GM12878 (cell line): ENCODE data around the gene MAPK13. TPM values are rescaled to one million over a fixed set of nuclear protein-coding genes. Genes with fewer than 3 reads are reported as not detected.

ENCODE experiments used
- ATAC-seq: fragments of 200-7000 bp; cut with Tn5 transposase; 3 replicates; pipeline ENCODE4 v1.9.1; 2020; ENCODE audit warnings: mild to moderate bottlenecking, moderate library complexity
- BruUV-seq: library from RNA; stranded (reverse); fragments of 400-500 nt; replicated peaks from 2 replicates; lab custom pipeline; 2021; lab: Mats Ljungman, UMichigan
- CTCF ChIA-PET: fragments of 300-600 bp; sonication (Branson Sonifier 250); formaldehyde crosslinking; extraction: SDS; loops from one replicate; lab custom pipeline; 2021; ENCODE audit warnings: inconsistent platforms; lab: Yijun Ruan, JAX
- POLR2A ChIA-PET: fragments of 350-600 bp; formaldehyde crosslinking; extraction: SDS; loops from one replicate; lab custom pipeline; 2021; ENCODE audit warnings: inconsistent platforms; lab: Charles Lee
- RAD21 ChIA-PET: fragments of 300-600 bp; sonication (Branson Sonifier 250); formaldehyde crosslinking; loops from one replicate; lab custom pipeline; 2023; ENCODE audit warnings: antibody characterized with exemption; ENCODE audit not compliant: unreplicated experiment; lab: Charles Lee
- SMC1A ChIA-PET: fragments of 300-600 bp; sonication (Branson Sonifier 250); formaldehyde crosslinking; loops from one replicate; lab custom pipeline; 2023; ENCODE audit not compliant: unreplicated experiment, uncharacterized antibody; lab: Charles Lee
- DNase-seq: peaks from one replicate; pipeline ENCODE4 v3.0.0-alpha.2; 2011; ENCODE audit warnings: low read depth, low spot score
- FAIRE-seq: peaks from 3 replicates; lab custom pipeline; 2011; peaks lifted over from hg19 to GRCh38; lab: Jason Lieb, UNC
- H2AFZ ChIP-seq: 2 replicates; pipeline ENCODE4 v1.6.0; 2011; ENCODE audit warnings: low read depth, low read length, control low read depth; ENCODE audit not compliant: control insufficient read depth
- H3K27ac ChIP-seq: 2 replicates; pipeline ENCODE4 v1.5.1; 2011; ENCODE audit warnings: control low read depth; ENCODE audit not compliant: control insufficient read depth, insufficient read depth
- H3K27me3 ChIP-seq, 2 experiments: replicated peaks in 1 of 2; 2 replicates each; pipeline versions ENCODE4 v1.6.0 to v1.6.1; 2011; ENCODE audit warnings: low read length in 1 of 2; ENCODE audit not compliant: control insufficient read depth in 2 of 2, insufficient read depth in 2 of 2
- H3K36me3 ChIP-seq, 2 experiments: 2 replicates each; pipeline ENCODE4 v1.5.1; 2011; ENCODE audit warnings: low read length in 1 of 2; ENCODE audit not compliant: control insufficient read depth in 2 of 2, insufficient read depth in 2 of 2
- H3K4me1 ChIP-seq: 2 replicates; pipeline ENCODE4 v1.6.1; 2011; ENCODE audit warnings: mild to moderate bottlenecking, low read length, moderate library complexity, mixed read lengths; ENCODE audit not compliant: control insufficient read depth, insufficient read depth
- H3K4me2 ChIP-seq: 2 replicates; pipeline ENCODE4 v1.6.0; 2011; ENCODE audit warnings: control low read depth; ENCODE audit not compliant: control insufficient read depth, insufficient read depth
- H3K4me3 ChIP-seq: fragments of 200-600 bp; sonication (generic); 2 replicates; pipeline ENCODE4 v1.5.1; 2016
- H3K79me2 ChIP-seq: 2 replicates; pipeline ENCODE4 v1.6.0; 2011; ENCODE audit warnings: low read length; ENCODE audit not compliant: control insufficient read depth, insufficient read depth
- H3K9ac ChIP-seq: 2 replicates; pipeline ENCODE4 v1.8.0; 2011; ENCODE audit warnings: low read length, control low read depth, mixed read lengths; ENCODE audit not compliant: control insufficient read depth, insufficient read depth
- H3K9me3 ChIP-seq: replicated peaks from 3 replicates; pipeline ENCODE4 v1.5.1; 2011; ENCODE audit warnings: mild to moderate bottlenecking, low read length; ENCODE audit not compliant: control insufficient read depth, insufficient read depth
- H4K20me1 ChIP-seq: 2 replicates; pipeline ENCODE4 v1.6.0; 2011; ENCODE audit not compliant: control insufficient read depth, insufficient read depth
- ATF7 ChIP-seq: fragments of 450-650 bp; IDR thresholded peaks from 2 replicates; pipeline ENCODE4 v1.6.1; 2016; ENCODE audit warnings: low read depth, mild to moderate bottlenecking
- GABPA ChIP-seq: IDR thresholded peaks from 2 replicates; pipeline ENCODE4 v1.6.1; 2014; ENCODE audit warnings: antibody characterized with exemption, low read depth, mild to moderate bottlenecking, inconsistent platforms
- HDAC2 ChIP-seq: fragments of 200-600 bp; sonication (generic); IDR thresholded peaks from 2 replicates; pipeline ENCODE4 v1.6.1; 2017
- IRF4 ChIP-seq: IDR thresholded peaks from 2 replicates; pipeline ENCODE4 v1.6.1; 2011; ENCODE audit warnings: low read depth, low read length
- NFIC ChIP-seq: IDR thresholded peaks from 2 replicates; pipeline ENCODE4 v1.6.1; 2012; ENCODE audit warnings: low read depth, mild to moderate bottlenecking, inconsistent platforms, low read length, moderate library complexity
- NR2C2 ChIP-seq: IDR thresholded peaks from 2 replicates; pipeline ENCODE4 v1.6.1; 2011; ENCODE audit warnings: borderline replicate concordance, low read depth; ENCODE audit not compliant: control insufficient read depth, insufficient read length
- RAD51 ChIP-seq: fragments of 450-650 bp; IDR thresholded peaks from 2 replicates; pipeline ENCODE4 v1.6.1; 2016; ENCODE audit warnings: moderate library complexity, mild to moderate bottlenecking, inconsistent platforms
- SRF ChIP-seq, 2 experiments: IDR thresholded peaks; 2 replicates each; pipeline ENCODE4 v1.6.1; 2011; ENCODE audit warnings: low read depth in 2 of 2, low read length in 2 of 2, mild to moderate bottlenecking in 1 of 2, moderate library complexity in 1 of 2
- TCF12 ChIP-seq: IDR thresholded peaks from 2 replicates; pipeline ENCODE4 v1.6.1; 2011; ENCODE audit warnings: low read depth, mild to moderate bottlenecking, low read length
- WGBS: methylation state at CpG from one replicate; pipeline ENCODE4 v1.1.6; 2016; ENCODE audit warnings: low lambda C conversion rate; ENCODE audit not compliant: insufficient replicate concordance, insufficient coverage; ENCODE audit errors: missing lambda C conversion rate; 5-methylcytosine and 5-hydroxymethylcytosine counted together
- in situ Hi-C: fragments of 300-500 bp; cut with MboI; formaldehyde crosslinking; loops from 9 replicates; pipeline ENCODE4 v1.14.3; 2018; ENCODE audit warnings: mixed read lengths
- intact Hi-C: fragments of 100-400 bp; cut with micrococcal nuclease; formaldehyde crosslinking; loops from one replicate; pipeline ENCODE4 v1.14.2; 2022; ENCODE audit not compliant: unreplicated experiment
- polyA plus RNA-seq, 11 experiments: library from polyadenylated mRNA; depleted of rRNA in 4 of 11; unstranded in 6 of 11; stranded (reverse) in 5 of 11; fragments of >200 nt; fragmentation: Nextera tagmentation in 4 of 11; fragmentation: Illumina TruSeq in 1 of 11; extraction: Ambion mirVana in 4 of 11; extraction: Trizol in 1 of 11; gene quantifications; 1 replicate in 1 of 11; 2 replicates in 10 of 11; pipeline versions ENCODE4 v1.2.1 to v1.2.3, GENCODE V29; 2011 to 2016; ENCODE audit warnings: inconsistent platforms in 2 of 11, missing spikeins in 2 of 11, low read depth in 1 of 11
- total RNA-seq, 4 experiments: library from RNA; depleted of rRNA in 3 of 4; stranded (reverse); fragments of >200 nt in 3 of 4; fragmentation: Illumina TruSeq in 1 of 4; extraction: Trizol in 1 of 4; gene quantifications; 2 replicates each; pipeline versions ENCODE4 v1.2.1 to v1.2.3, GENCODE V29; 2013 to 2021
- TF ChIP-seq, protein P1 (sequence below): fragments of 450-650 bp; IDR thresholded peaks from 2 replicates; pipeline ENCODE4 v1.6.1; 2017; ENCODE audit warnings: borderline replicate concordance
- TF ChIP-seq, protein P2 (sequence below): IDR thresholded peaks from 2 replicates; pipeline ENCODE4 v1.6.1; 2012; ENCODE audit warnings: low read length, inconsistent platforms
- TF ChIP-seq, protein P3 (sequence below): IDR thresholded peaks from 2 replicates; pipeline ENCODE4 v1.6.1; 2012; ENCODE audit warnings: improper control_type of control experiment, low read depth, low read length; ENCODE audit not compliant: insufficient replicate concordance

MAPK13 gene
- total and polyA plus RNA-seq, 10 of the 15 experiments (the other 5 are each of a cell fraction or from before 2014, with no cell fraction given): 1.8 to 48.0 (median 37.5) TPM

DNA sequence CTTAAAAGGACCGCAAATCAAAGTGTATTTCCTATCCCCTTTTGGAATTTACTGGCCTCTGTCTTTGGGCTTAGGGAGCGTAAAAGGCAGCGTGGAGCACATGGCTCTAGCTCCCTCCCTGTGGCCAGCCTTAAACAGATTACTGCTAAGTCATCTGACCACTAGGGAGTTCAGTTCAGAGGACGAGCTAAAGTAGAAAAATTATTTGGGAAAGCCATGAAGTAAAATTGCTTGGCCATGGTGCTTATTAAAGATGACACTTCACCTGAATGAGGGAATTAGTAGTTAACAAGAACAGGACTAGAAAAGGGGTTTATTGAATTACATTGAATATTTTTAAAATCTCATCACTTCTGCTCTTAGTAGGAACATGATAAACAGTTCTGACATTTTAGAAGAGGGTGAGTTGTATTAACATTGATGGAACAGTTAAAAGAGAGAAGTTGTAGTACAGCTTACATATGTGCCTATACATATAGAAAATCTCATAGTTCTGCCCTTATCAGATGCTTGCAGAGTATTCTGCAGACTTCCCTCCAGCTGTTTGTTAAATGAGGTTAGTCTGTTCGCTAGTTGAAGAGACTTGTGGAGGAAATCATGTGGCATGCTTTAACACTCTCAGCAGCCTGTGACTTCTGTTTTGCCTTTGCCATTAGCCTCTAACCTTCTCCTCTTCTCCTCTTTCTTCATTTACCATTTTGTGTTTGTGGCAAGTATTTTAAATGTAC lies 31.2 kb upstream of the MAPK13 start:
- Histone ChIP-seq H3K27me3 (no peaks in the 10 kb centered on the region), H3K27ac (no peak overlapping the region), H3K9me3 (no peaks in the 10 kb centered on the region), H3K4me2 (no peak overlapping the region), H3K4me1 (peaks cover 7% of the 10 kb centered on the region; the same call in 1 of the 2 replicates), H4K20me1 (no peaks in the 10 kb centered on the region), H3K4me3 (no peak overlapping the region), H3K36me3 (peaks cover 3 to 13% of the 10 kb centered on the region in 2 experiments; a peak in 3 of 4 replicates), H3K79me2 (no peaks in the 10 kb centered on the region), H2AFZ (no peak overlapping the region), H3K9ac (no peak overlapping the region)
- ChIA-PET RAD21 (interaction anchor here (0.6 kb wide), 1 partner anchor 114 kb away, joined by 3 read pairs; no protein-coding TSS in a partner anchor), SMC1A (interaction anchor here (0.9 to 8.8 kb wide), 2 partner anchors 22 to 71 kb away, joined by 3 to 167 read pairs; partner anchors contain the start of gene MAPK14), CTCF (interaction anchor here (1.0 to 1.9 kb wide), 2 partner anchors 22 to 261 kb away, joined by 3 to 4 read pairs; no protein-coding TSS in a partner anchor), POLR2A (no interaction called here)
- BruUV-seq: no TSS peak
- in situ Hi-C loops: loop anchor here (5.0 kb wide), 1 partner anchor 72 kb away; the partner anchor contains the start of gene MAPK14
- intact Hi-C loops: no loop called here
- FAIRE-seq (no peak), ATAC-seq (no peak), DNase-seq (no peak)
- WGBS: 78% methylated on average over 5 of the region's 5 CpGs
- TF ChIP-seq NFIC (no peak), HDAC2 (no peak), ATF7 (no peak), NR2C2 (no peak), SRF (IDR thresholded peaks at IDR 0.05; ENCODE audit: low read depth in 2 of 2, low read length in 2 of 2) (no peak), RAD51 (no peak), IRF4 (no peak), GABPA (no peak), TCF12 (no peak)
- TF ChIP-seq, protein P1, sequence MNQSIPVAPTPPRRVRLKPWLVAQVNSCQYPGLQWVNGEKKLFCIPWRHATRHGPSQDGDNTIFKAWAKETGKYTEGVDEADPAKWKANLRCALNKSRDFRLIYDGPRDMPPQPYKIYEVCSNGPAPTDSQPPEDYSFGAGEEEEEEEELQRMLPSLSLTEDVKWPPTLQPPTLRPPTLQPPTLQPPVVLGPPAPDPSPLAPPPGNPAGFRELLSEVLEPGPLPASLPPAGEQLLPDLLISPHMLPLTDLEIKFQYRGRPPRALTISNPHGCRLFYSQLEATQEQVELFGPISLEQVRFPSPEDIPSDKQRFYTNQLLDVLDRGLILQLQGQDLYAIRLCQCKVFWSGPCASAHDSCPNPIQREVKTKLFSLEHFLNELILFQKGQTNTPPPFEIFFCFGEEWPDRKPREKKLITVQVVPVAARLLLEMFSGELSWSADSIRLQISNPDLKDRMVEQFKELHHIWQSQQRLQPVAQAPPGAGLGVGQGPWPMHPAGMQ: no peak
- TF ChIP-seq, protein P2, sequence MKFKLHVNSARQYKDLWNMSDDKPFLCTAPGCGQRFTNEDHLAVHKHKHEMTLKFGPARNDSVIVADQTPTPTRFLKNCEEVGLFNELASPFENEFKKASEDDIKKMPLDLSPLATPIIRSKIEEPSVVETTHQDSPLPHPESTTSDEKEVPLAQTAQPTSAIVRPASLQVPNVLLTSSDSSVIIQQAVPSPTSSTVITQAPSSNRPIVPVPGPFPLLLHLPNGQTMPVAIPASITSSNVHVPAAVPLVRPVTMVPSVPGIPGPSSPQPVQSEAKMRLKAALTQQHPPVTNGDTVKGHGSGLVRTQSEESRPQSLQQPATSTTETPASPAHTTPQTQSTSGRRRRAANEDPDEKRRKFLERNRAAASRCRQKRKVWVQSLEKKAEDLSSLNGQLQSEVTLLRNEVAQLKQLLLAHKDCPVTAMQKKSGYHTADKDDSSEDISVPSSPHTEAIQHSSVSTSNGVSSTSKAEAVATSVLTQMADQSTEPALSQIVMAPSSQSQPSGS: no peak
- TF ChIP-seq, protein P3, sequence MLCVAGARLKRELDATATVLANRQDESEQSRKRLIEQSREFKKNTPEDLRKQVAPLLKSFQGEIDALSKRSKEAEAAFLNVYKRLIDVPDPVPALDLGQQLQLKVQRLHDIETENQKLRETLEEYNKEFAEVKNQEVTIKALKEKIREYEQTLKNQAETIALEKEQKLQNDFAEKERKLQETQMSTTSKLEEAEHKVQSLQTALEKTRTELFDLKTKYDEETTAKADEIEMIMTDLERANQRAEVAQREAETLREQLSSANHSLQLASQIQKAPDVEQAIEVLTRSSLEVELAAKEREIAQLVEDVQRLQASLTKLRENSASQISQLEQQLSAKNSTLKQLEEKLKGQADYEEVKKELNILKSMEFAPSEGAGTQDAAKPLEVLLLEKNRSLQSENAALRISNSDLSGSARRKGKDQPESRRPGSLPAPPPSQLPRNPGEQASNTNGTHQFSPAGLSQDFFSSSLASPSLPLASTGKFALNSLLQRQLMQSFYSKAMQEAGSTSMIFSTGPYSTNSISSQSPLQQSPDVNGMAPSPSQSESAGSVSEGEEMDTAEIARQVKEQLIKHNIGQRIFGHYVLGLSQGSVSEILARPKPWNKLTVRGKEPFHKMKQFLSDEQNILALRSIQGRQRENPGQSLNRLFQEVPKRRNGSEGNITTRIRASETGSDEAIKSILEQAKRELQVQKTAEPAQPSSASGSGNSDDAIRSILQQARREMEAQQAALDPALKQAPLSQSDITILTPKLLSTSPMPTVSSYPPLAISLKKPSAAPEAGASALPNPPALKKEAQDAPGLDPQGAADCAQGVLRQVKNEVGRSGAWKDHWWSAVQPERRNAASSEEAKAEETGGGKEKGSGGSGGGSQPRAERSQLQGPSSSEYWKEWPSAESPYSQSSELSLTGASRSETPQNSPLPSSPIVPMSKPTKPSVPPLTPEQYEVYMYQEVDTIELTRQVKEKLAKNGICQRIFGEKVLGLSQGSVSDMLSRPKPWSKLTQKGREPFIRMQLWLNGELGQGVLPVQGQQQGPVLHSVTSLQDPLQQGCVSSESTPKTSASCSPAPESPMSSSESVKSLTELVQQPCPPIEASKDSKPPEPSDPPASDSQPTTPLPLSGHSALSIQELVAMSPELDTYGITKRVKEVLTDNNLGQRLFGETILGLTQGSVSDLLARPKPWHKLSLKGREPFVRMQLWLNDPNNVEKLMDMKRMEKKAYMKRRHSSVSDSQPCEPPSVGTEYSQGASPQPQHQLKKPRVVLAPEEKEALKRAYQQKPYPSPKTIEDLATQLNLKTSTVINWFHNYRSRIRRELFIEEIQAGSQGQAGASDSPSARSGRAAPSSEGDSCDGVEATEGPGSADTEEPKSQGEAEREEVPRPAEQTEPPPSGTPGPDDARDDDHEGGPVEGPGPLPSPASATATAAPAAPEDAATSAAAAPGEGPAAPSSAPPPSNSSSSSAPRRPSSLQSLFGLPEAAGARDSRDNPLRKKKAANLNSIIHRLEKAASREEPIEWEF: no peak
